SK-N-MC (cell line): Measurements from ENCODE around the gene BCR.

Experiments
- EZH2 ChIP-seq: fragments of 200-600 bp; sonication (generic); IDR thresholded peaks from one replicate; pipeline ENCODE4 v1.6.1; 2017; ENCODE audit warnings: antibody characterized with exemption
- FOXP2 ChIP-seq: optimal IDR thresholded peaks from 2 replicates; pipeline ENCODE3; 2011; ENCODE audit warnings: mild to moderate bottlenecking, moderate library complexity; ENCODE audit not compliant: insufficient read depth; ENCODE audit errors: extremely low read length, control extremely low read depth
- POLR2AphosphoS5 ChIP-seq: IDR thresholded peaks from 2 replicates; pipeline ENCODE4 v1.6.1; 2012; ENCODE audit warnings: mild to moderate bottlenecking, low read depth, low read length, borderline replicate concordance

DNA sequence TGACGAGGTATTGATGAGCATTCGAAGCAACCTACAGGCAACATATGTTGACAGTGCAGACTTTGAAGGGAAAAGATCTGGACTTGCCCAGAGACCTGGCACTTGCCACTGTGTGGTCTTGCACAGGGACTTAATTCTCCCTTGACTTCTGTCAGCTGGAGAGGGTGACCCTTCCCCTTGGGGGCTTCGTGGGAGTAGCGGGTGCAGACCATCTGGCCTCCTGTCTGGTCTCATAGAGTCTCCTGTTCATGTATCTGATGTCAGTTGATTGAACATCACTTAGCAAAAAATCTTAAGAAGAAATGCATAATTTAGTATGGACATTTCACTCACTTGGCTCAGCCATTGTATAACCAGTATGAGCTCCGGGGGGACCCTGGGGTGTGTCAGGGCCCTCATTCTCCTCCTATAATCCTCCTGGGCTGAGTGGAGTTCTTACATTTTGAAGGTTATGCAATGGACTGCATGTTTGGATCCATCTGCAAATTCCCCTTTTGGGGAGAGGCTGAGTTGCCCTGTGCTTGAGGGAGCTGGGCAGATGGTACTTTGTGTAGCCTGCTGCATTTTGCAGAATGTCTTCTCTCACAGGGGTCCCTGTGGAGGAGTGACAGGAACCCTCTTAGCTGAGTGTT is 13.0 kb downstream of the BCR start:
- TF ChIP-seq POLR2AphosphoS5 = no peak
- no peak for TF ChIP-seq EZH2
- no peak for TF ChIP-seq FOXP2
